HL-60 (cell line): ENCODE data around the gene PRSS3.

Experiments
- SPI1 ChIP-seq: IDR thresholded peaks from 2 replicates; pipeline ENCODE4 v1.6.1; 2012; ENCODE audit warnings: low read depth, mild to moderate bottlenecking, borderline replicate concordance
- TF ChIP-seq, protein P1 (sequence below): IDR thresholded peaks from one replicate; pipeline ENCODE4 v1.5.1; 2011; ENCODE audit warnings: low read length, control low read depth, inconsistent platforms; ENCODE audit not compliant: insufficient read depth

DNA sequence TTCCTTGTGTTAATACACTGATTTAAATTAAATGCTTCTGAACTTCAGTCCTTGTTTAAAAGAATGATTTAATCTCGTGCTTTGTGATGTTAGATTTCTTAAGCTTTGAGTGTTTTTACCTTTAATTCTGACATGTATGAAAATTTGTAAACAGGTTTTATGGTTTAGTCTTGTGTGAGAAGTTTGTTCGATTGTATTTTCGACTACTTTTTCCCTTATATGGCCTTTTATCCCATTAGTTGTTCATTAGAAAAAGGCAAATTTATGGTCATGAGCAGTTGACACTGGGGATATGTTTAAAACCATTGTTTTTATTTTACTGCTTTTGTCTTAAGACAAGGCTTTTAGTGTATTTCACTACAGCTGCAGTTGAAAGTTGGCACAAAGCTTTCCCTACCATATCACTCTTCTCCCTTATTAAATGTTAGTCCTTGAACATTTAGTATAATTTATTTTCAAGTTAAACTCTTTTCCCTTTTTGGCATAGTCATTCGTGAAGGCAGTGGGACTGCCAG lies 24.9 kb downstream of the PRSS3 start:
- TF ChIP-seq SPI1: no peak
- TF ChIP-seq, protein P1, sequence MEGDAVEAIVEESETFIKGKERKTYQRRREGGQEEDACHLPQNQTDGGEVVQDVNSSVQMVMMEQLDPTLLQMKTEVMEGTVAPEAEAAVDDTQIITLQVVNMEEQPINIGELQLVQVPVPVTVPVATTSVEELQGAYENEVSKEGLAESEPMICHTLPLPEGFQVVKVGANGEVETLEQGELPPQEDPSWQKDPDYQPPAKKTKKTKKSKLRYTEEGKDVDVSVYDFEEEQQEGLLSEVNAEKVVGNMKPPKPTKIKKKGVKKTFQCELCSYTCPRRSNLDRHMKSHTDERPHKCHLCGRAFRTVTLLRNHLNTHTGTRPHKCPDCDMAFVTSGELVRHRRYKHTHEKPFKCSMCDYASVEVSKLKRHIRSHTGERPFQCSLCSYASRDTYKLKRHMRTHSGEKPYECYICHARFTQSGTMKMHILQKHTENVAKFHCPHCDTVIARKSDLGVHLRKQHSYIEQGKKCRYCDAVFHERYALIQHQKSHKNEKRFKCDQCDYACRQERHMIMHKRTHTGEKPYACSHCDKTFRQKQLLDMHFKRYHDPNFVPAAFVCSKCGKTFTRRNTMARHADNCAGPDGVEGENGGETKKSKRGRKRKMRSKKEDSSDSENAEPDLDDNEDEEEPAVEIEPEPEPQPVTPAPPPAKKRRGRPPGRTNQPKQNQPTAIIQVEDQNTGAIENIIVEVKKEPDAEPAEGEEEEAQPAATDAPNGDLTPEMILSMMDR: no peak
